ENCODE measurements around the gene PPT1.
"Not testable (repeated sequence)": the region's sequence is repeated elsewhere in the genome, so short reads cannot be mapped to it uniquely, and the experiment has no call there.

The PPT1 gene

DNA sequence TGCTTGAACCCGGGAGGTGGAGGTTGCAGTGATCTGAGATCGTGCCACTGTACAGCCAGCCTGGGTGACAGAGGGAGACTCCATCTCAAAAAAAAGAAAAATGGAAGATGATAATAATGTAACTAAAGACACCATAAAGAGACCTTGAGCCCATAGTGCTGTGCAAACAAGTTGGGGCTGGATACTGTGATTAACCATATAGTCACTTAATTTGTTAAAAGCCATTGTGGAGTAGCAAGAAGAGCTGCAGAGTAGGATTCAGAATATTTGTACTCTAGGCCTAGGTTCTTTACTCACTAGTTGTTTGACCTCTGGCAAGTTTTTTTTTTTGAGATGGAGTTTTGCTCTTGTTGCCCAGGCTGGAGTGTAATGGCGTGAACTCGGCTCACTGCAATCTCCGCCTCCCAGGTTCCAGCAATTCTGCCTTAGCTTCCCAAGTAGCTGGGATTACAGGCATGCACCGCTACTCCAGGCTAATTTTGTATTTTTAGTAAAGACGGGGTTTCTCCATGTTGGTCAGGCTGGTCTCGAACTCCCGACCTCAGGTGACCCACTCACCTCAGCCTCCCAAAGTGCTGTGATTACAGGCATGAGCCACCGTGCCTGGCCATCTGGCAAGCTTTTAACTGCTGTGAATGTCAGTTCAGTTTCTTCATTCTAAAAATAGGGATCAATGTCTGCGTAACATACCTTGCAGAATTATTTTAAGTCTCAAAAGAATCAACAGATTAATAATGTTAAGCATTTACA lies 43.7 kb downstream of the PPT1 start:
- no peak for DNase-seq

GRCh38 chr1:40050863-40051262 lies 46.2 kb downstream of the PPT1 start:
- DNase-seq, result no peak

DNA sequence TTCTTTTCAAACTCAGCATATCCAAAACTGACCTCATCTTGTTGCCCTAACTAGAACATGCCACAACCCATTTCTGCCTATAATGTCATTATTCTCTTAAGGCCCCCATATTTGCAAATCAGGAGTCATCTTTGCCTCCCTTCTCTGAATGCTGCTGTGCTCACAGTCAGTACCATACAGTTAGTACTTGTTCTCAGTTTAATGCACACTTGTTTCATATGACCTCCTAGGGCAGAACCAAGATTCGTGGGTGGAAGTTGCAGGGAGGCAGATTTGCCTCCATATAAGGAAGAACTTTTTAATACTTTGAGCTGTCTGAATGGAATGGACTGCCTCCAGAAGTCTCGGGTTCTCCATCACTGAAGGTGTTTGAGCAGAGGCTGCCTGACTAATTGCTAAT lies 47.3 kb downstream of the PPT1 start:
- DNase-seq, result no peak

GRCh38 chr1:40047769-40048168 lies 49.3 kb downstream of the PPT1 start:
- no peak for DNase-seq

DNA sequence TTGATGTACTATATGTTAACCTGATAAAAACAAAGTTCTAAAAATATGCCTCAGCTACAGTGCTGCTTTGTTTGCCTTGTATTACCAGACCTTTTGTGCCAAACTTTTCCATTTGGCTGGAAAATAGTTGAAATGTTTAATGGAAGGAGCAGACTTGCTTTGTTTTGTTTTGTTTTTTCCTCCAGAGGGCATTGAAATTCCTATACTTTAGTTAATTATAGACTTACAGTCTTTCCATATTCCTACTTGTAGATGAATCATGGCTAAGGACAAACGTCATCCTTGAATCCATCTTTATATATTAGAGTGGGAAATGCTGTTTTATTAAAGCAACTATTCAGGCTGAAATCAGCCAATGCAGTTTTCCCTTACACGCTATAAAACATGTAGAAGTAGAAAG lies 49.8 kb downstream of the PPT1 start:
- DNase-seq, result no peak

DNA sequence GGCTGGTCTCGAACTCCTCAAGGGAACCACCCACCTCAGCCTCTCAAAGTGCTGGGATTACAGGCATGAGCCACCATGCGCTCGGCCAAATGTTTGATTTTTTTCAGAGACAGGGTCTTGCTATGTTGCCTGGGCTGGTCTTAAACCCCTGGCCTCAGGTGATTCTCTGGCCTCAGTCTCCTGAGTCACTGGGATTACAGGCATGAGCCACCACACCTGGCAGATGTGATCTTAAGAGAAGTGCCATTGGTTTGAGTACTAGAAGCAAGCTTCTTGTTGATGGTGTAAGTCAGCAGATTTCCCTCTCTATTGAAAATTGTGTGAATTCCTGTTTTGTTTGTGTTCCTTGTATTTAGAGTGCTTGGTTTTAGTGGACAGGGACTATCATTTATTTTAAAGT lies 51.3 kb downstream of the PPT1 start:
- DNase-seq, result no peak

- no peak for DNase-seq
Observed at GRCh38 chr1:40045182-40045581, 51.9 kb downstream of the PPT1 start.

- no peak for DNase-seq
Observed at GRCh38 chr1:40044110-40044509, 52.9 kb downstream of the PPT1 start.

GRCh38 chr1:40042341-40042740 lies 54.7 kb downstream of the PPT1 start:
- no peak for DNase-seq

DNA sequence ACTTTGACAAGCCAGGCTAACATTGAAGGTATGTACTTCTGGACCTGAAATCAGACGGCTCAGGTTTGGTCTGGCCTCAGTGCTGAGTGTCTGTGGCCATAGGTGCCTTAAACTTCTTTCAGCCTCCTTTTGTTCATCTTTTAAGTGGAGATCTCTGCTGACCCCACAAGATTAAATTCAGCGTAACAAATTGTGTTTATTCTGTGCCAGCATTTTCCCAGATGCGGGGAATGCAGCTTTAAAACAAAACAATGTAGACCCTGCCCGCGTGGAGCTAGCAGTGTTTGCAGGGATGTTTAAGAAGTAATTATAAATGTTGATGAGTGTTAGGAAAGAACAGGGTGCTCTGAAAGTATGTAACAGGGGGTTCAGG lies 55.6 kb downstream of the PPT1 start:
- DNase-seq, result no peak

DNA sequence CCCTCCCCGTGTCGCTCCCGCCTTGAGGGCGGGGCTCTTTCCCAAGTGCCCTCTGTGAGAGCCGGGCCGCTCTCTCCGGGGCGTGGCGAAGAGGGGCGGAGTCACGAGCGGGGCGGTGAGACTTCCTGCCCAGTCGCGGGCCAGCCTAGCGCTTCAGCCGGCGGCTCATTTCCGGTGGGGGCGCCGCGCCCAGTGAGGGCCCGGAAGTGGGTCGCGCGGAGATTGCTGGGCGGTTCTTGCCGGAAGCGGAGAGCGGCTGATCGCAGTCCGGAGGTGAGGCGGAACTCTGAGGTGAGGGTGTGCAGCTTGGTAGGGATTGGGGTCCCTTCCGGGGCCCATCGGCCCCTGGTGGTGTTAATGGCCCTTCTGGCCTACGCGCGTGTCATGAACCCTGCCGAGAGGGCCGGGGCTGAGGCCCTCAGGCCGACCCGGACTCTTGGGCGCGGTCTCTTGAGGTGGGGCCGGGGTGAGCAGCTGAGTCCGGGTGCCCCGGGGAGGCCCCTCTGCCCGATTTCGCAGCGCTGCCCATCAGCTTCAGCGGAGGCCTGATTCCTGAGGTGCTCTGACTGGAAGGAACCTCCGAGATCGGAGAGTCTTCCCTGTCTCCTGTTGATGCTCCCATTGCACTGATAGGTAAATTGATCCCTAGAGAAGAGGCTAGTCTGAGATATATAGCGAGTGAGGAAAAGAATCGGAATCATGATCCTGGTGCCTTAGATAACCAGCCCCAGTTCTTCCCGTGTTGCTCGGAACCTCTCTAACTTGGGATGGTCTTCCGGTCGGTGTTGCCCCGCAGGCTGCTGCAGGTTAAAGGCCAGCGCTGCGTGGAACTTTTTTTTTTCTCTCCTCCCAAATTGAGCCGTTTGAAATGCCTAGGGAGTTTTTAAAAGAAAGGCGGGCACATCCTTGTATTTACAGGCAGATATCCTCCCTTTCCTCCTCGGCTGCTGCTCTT lies 56.3 kb downstream of the PPT1 start, which contains the start of gene CAP1:
TSS of gene CAP1 (plus strand) at position 219 of the 955 bp plus-strand sequence. CDS start 18,618 bp downstream, outside the sequence.
- peak; percentile 100 for DNase-seq

DNA sequence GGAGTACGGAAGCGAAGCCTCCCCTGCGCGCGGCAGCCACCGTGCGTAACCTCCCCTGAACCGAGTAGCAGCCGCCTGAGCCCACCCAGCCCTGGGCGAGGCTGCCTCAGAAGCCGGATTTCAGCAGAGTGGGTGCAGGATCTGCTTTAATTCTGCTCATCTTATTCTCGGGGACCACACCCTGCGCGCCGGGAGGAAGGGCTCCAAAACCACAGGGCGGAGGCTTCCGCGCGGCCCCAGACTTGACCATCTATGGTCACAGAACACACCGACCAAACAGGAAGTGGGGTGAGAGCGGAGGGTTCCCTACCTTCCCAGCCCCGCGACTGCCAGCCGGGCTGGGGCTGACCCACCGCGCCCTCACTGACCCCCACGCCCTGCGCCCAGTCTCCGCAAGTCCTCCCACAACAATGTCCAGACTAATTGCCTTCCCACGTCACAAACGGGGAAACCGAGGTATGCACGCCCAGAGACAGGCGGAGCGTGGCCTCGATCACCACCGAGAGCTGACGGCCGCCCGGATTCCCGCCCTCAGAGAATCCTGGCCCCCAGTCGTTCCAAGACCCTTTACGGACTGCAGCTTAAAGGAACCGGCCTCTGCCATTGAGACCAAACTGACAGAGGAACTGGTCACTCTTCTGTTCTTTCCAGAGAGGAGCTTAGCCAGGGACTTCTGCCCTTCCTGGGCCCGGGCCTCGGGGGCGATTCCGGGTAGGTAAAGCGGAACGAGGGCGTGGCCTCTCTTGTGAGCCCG lies 57.1 kb downstream of the PPT1 start:
- DNase-seq, result peak; percentile 94

DNA sequence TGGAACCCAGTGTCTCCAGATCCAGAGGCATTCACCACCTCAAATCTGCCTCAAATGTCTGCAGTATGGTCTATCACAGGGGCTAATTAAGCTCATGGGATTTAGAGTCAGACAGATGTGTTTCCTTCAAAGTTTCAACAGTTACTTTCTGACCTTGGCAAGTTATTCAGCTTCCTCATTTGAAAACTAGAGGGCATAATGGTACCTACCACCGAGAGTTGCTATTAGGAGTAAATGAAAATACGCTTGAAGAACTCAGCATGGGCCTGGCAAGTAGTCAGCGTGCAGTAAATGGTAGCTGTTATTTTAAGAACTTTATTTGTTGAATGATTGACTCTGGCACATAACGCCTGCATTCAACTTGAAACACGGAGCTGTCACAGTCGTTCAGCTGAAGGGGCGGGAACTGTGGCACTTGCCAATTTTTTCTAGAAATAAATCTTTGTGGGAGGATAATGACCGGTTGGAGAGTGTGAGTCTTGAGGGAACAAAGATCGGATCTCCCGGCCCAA lies 57.8 kb downstream of the PPT1 start:
- DNase-seq, result no peak

GRCh38 chr1:40038697-40039096 lies 58.4 kb downstream of the PPT1 start:
- DNase-seq, result no peak

GRCh38 chr1:40037254-40037653 lies 59.8 kb downstream of the PPT1 start:
- not testable (repeated sequence) for DNase-seq

DNA sequence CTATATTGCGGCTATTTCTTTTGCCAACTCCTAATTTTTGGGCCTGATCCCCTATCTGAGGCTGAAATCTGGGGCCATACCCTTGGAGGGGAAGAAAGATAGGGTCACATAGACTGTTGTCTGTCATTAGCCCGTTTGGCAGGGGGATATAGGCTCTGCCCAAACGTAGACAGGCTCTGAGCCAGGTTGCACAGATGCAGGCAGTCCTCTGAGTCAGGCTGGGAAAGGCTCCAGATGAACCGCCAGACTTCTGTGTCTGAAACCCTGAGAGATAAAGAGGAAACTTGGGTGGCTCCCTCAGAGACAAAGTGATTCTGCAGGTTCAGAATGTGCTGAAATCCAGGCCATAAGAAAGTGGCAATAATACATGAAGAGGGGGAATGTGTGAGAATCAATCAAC lies 60.5 kb downstream of the PPT1 start:
- DNase-seq, result no peak

GRCh38 chr1:40034869-40035268 lies 62.2 kb downstream of the PPT1 start:
- no peak for DNase-seq

- DNase-seq, result no peak
Observed at GRCh38 chr1:40032240-40032891, 64.7 kb downstream of the PPT1 start.

- no peak for DNase-seq
Observed at GRCh38 chr1:40030528-40031135, 66.4 kb downstream of the PPT1 start.

DNA sequence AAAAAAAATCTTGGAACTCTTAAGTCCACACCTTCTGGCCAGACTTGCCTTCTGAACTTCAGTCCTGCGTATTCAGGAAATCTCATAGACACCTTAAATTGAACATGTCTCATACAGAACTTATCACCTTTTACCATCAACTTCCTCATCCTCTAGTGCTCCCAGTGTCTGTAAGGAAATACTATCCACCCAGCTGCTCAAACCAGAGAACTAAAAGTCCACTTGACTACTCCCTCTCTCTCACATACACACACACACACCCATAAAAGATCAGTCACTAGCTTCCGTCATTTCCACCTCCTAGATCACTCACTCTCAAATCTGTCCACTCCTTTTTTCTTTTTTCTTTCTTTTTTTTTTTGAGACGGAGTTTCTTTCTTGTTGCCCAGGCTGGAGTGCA lies 67.4 kb downstream of the PPT1 start:
- DNase-seq, result no peak

- no peak for DNase-seq
Observed at GRCh38 chr1:40027647-40028046, 69.4 kb downstream of the PPT1 start.

GRCh38 chr1:40024671-40025070 lies 72.4 kb downstream of the PPT1 start:
- DNase-seq, result no peak

Data from islet precursor cell (in vitro differentiated cells).